ACC112 (cell line): ENCODE measurements around the gene PRICKLE1.

Source experiments
- H2AFZ ChIP-seq: fragments of 200-600 bp; sonication (generic); one replicate; pipeline ENCODE4 v1.6.0; 2017; ENCODE audit warnings: antibody characterized with exemption, low read length; ENCODE audit not compliant: unreplicated experiment
- H3K27ac ChIP-seq: fragments of 200-600 bp; sonication (generic); 2 replicates; pipeline ENCODE4 v1.5.1; 2014; ENCODE audit warnings: low read depth, mild to moderate bottlenecking, antibody characterized with exemption, low read length, moderate library complexity
- H3K27me3 ChIP-seq: fragments of 200-600 bp; sonication (generic); 2 replicates; pipeline ENCODE4 v1.6.1; 2014; ENCODE audit warnings: mild to moderate bottlenecking, antibody characterized with exemption, low read length, moderate library complexity, mixed read lengths; ENCODE audit not compliant: insufficient read depth
- H3K36me3 ChIP-seq: fragments of 200-600 bp; sonication (generic); 2 replicates; pipeline ENCODE4 v1.6.1; 2016; ENCODE audit warnings: mild to moderate bottlenecking, antibody characterized with exemption, low read length, moderate library complexity, mixed read lengths; ENCODE audit not compliant: insufficient read depth
- H3K4me1 ChIP-seq: fragments of 200-600 bp; sonication (generic); one replicate; pipeline ENCODE4 v1.6.1; 2016; ENCODE audit warnings: low read length, mixed read lengths; ENCODE audit not compliant: insufficient read depth, unreplicated experiment, control insufficient read depth
- H3K4me3 ChIP-seq: fragments of 200-600 bp; sonication (generic); 2 replicates; pipeline ENCODE4 v1.5.1; 2014; ENCODE audit warnings: mild to moderate bottlenecking, low read depth, low read length
- H3K79me2 ChIP-seq: fragments of 200-600 bp; sonication (generic); one replicate; pipeline ENCODE4 v1.6.0; 2016; ENCODE audit warnings: low read length; ENCODE audit not compliant: control insufficient read depth, unreplicated experiment, insufficient read depth

Gene PRICKLE1

DNA sequence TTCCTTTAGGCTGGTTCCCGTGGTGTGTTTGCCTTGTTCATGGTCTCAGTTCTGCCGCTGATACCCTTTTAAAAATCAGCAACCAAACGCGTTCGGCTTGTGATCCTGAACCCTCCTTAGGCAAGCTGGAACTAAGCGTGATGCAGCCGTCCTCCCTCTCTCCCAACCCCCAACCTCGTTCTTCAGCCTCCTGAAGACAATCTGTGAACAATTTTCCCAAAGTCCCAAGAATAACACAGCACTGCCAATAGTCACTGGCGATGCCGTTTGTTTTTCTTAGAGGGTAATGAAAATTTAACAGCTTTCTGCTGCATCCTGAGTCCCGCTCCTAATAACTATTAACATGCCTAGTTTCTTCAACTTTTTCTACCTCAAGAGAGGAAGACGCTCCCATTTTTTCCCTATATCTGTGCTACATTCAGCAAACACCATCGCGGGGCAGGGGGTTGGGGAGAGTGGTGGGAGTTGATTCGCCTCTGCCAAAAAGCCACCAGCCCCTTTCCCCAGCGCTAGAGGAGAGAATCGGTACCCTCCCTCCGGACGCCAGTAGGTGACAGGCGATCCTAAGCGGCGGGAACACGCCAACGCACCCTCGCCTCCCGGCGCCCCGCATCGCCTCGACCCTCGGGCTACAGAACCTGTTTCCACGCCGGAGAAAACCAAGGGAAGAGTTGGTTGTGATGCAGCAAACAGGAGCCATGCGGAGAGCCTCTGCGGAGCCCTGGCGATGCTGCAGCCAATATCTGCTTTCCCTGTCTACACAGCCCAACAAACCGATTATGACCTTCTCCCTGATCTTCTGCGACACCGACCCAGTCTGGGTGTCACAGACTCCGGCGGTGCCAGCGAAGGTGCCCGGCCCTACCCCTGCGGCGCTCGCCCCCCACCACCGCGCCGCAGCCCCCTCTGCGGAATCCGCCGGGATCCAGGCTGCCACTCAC lies 752 bp downstream of the PRICKLE1 start:
- Histone ChIP-seq H3K27ac (no peak overlapping the region), H2AFZ (peak overlapping the region; percentile 87), H3K4me1 (peaks cover 5% of the 10 kb centered on the region), H3K27me3 (peaks cover 55% of the 10 kb centered on the region), H3K4me3 (peak overlapping the region; percentile 87), H3K36me3 (no peaks in the 10 kb centered on the region), H3K79me2 (no peaks in the 10 kb centered on the region)

DNA sequence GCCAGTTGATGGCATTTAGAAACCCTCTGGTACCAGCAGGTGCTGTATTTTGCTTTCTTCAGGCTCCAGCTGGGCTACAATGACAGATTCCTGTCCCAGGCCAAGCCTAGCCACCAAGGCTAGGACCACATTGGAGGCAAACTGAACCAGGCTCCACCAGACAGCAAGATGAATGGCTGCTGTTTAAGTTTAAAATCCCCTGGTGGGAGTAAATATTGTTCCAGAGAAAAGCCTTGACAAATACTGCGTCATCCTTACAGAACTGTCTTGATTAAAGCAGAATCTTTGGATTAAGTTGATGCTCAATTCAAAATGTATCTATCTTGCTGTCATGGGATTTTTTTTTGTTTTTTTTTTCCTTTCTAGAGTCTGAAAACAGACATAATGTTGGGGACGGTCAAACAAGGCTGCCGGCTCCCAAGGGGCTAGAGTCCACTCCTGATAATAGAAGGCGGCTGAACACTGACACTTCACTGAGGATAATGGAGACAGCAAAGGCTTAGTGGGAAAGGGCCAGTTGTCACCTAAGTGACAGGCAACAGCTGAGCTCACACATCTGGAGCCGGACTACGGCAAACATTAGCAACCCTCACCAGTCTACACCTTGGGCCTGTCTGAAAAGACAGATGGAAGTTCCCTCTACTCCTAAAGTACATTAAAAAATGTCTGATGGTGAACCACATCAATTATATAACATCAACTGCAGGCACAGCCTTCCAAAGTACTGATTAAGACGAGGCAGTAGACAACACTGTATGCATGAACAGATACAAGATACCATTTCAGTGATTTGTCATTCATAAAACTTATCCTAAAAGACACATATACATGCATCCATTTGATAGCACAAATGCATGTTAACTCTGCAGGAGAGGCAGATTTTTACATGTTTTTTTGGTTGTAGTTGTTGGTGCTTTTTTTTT lies 1.7 kb downstream of the PRICKLE1 start:
- H3K4me3 ChIP-seq: peak overlapping the region; percentile 87
- peaks cover 56% of the 10 kb centered on the region for H3K27me3 ChIP-seq
- H3K79me2 ChIP-seq: no peaks in the 10 kb centered on the region
- H2AFZ ChIP-seq: no peak overlapping the region
- no peak overlapping the region for H3K27ac ChIP-seq
- no peaks in the 10 kb centered on the region for H3K36me3 ChIP-seq
- H3K4me1 ChIP-seq: peaks cover 5% of the 10 kb centered on the region

DNA sequence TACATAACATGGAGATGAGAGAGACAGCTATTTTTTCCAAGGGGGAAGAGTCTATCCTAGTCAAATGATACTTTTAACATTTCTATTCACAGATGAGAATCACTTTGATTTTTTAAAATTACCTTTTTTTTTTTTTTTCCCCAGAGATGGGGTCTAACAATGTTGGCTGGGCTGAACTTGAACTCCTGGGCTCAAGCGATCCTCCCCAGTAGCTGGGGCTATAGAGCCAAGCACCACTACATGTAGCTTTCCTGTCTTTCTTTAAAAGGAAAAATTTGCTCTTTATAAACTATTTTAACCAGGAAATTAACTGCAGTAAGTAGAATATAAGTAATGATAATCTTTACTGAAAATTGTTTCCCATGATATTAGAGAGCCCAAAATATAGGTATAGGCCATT lies 3.3 kb downstream of the PRICKLE1 start:
- H3K36me3 ChIP-seq: no peaks in the 10 kb centered on the region
- H3K4me1 ChIP-seq: peaks cover 5% of the 10 kb centered on the region
- no peak overlapping the region for H2AFZ ChIP-seq

DNA sequence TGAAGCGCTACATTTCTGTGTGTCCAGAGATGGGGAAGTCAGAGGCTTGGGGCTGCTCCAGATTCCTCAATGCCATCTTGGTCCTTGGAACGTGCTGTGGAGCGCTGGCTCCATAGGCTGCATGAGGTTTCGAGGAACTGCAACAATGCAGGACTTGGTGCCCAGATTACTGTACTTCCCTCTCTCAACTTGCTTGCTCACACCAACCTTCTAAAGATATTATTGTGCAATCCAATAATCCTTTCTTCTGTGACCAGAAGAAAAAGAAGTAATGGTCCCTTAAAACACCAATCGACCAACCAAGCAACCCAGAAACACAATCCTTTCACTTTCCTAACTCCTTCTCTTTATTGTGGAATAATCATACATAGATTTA lies 3.7 kb downstream of the PRICKLE1 start:
- peaks cover 5% of the 10 kb centered on the region for H3K4me1 ChIP-seq
- no peak overlapping the region for H2AFZ ChIP-seq
- H3K79me2 ChIP-seq: no peaks in the 10 kb centered on the region
- no peak overlapping the region for H3K27ac ChIP-seq
- no peak overlapping the region for H3K4me3 ChIP-seq
- peaks cover 46% of the 10 kb centered on the region for H3K27me3 ChIP-seq
- H3K36me3 ChIP-seq: no peaks in the 10 kb centered on the region

More for the DNA sequence above, 3.3 kb downstream of the PRICKLE1 start:
- no peaks in the 10 kb centered on the region for H3K79me2 ChIP-seq
- no peak overlapping the region for H3K27ac ChIP-seq
- H3K27me3 ChIP-seq: peaks cover 48% of the 10 kb centered on the region
- H3K4me3 ChIP-seq: no peak overlapping the region

DNA sequence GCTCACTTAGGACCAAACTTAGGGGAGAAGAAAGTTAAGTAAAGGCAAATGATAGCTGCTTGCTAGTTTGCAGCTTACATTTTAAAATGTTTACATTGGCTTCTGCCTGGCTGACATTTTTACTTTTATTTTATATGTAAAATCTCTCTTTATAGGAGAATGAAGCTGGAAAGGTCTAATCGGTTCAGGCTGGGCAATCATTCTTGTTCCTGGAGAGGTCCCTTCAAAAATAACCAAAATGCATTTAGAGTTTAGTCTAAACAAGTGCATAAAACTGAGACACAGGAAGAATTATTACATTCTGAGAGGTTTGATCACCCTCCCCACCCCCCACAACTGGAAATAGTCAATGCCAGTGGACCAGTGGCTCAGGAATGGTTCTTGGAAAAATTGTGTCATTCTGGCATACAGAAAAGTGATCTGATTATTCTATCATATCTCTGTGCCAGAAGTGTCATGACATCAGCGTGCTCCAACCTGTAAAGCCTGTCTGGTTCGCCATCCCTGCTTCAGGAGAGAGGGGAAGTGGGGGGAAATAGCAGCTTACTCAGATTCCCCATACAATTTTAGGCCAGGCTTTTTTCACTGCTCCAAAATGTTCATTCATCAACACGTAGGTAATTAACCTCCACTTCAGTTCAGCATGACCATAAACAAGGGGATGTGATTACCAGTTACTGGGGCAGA lies 4.2 kb downstream of the PRICKLE1 start:
- no peak overlapping the region for H3K27ac ChIP-seq
- no peak overlapping the region for H2AFZ ChIP-seq
- H3K36me3 ChIP-seq: no peaks in the 10 kb centered on the region
- H3K4me1 ChIP-seq: peaks cover under 1% of the 10 kb centered on the region
- H3K4me3 ChIP-seq: no peak overlapping the region
- no peaks in the 10 kb centered on the region for H3K79me2 ChIP-seq
- peaks cover 41% of the 10 kb centered on the region for H3K27me3 ChIP-seq

DNA sequence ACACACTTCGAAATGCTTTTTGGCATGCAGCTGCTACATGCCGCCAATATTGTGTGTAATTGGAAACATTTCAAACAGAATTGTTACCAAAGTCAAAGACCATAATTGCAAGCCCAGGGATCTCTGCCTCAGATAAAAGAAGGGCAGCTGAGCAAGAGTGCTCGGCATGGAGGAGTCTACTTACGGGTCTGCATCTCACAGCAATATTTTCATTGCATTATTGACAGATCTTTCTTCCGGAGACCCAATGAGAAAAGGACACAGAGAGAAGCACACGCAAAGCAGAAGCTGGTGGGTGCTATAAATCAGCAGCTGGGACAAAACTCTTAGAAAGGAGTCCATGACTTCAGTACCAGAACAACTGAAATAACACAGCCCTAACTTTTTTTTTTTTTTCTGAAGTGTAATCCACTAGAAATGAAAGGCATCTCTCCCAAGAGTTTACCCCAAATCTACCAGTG lies 4.9 kb downstream of the PRICKLE1 start:
- Histone ChIP-seq H3K27ac (no peak overlapping the region), H3K4me3 (no peak overlapping the region), H2AFZ (no peak overlapping the region), H3K27me3 (peaks cover 35% of the 10 kb centered on the region), H3K79me2 (no peaks in the 10 kb centered on the region), H3K36me3 (no peaks in the 10 kb centered on the region), H3K4me1 (no peaks in the 10 kb centered on the region)

DNA sequence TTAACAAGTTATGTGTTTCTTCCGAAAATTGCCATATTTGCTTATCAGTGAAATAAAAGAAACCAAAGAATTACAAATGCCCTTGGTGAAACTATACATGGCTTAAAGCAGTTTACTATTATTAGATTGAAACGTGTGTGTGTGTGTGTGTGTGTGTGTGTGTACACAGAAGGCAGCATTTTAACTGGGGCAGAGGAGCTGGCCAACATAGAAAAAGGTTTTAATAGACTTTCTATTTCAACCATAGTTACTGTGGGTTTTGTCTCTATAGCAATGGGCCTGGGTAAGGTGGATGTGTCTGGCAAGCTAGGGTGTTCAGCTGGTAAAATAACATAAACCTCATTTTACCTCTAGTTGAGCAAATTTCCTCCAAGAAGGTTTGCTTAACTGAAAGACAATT lies 6.5 kb downstream of the PRICKLE1 start:
- H3K27ac ChIP-seq: no peak overlapping the region
- H2AFZ ChIP-seq: no peak overlapping the region
- no peak overlapping the region for H3K4me3 ChIP-seq
- no peaks in the 10 kb centered on the region for H3K79me2 ChIP-seq
- H3K4me1 ChIP-seq: no peaks in the 10 kb centered on the region
- no peaks in the 10 kb centered on the region for H3K36me3 ChIP-seq
- H3K27me3 ChIP-seq: peaks cover 21% of the 10 kb centered on the region

DNA sequence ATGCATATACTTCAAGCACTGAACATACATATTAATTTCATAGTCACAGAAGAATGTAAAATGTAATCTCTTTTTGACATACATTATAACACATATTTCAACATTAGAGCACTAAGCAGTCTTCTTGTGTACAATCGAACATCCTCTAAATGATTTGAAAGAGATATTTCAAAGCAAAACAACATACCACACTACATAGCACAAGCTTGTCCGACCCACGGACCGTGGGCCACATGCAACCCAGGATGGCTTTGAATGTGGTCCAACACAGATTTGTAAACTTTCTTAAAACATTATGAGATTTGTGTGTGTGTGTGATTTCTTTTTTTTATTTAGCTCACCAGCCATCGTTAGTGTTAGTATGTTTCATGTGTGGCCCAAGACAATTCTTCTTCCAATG lies 7.0 kb downstream of the PRICKLE1 start:
- H3K27ac ChIP-seq: no peak overlapping the region
- H2AFZ ChIP-seq: no peak overlapping the region
- H3K4me1 ChIP-seq: no peaks in the 10 kb centered on the region
- no peaks in the 10 kb centered on the region for H3K79me2 ChIP-seq
- no peak overlapping the region for H3K4me3 ChIP-seq
- H3K36me3 ChIP-seq: no peaks in the 10 kb centered on the region
- peaks cover 16% of the 10 kb centered on the region for H3K27me3 ChIP-seq

DNA sequence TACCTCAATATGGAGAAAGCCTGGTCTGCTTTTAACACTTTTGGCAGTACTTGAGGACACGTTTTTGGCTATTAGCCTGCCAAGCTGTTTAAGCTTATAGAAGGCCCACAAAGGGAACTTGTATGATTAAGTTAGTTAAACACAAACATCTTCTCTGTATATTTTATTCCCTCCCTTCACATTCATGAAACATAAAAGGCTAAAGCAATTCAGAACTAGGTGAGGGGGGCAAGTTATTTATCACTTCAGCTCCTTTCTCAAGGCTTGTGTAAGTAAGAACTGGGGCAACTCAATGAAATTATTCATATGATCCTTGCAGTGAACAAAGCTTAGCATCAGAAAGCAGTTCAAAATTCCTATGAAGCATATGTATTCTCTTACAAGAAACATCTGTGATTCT lies 7.5 kb downstream of the PRICKLE1 start:
- Histone ChIP-seq H2AFZ (no peak overlapping the region), H3K4me3 (no peak overlapping the region), H3K79me2 (no peaks in the 10 kb centered on the region), H3K27me3 (peaks cover 12% of the 10 kb centered on the region), H3K36me3 (no peaks in the 10 kb centered on the region), H3K27ac (no peak overlapping the region), H3K4me1 (no peaks in the 10 kb centered on the region)

DNA sequence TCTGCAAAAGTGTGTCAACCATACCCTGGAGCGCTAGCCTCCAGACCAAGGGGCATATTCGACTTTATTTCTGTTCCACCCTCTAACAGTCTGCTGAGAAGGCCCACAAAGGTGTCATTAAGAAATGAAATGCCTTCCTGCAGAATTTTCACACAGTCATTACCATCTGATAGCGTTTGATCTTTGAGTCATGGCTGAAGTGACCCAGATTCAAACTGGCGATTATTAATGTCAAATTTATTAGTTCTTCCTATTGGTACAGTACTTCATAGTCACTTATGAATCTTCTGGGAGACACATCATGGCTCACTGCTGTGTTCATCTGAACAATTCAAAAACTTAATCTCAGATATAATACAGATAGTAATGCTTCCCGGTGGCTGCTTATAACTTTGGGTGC lies 13.2 kb downstream of the PRICKLE1 start:
- Histone ChIP-seq H3K4me1 (no peaks in the 10 kb centered on the region), H3K27ac (no peak overlapping the region)

More for the DNA sequence above, 13.2 kb downstream of the PRICKLE1 start:
- Histone ChIP-seq H3K4me3 (no peak overlapping the region), H2AFZ (no peak overlapping the region), H3K27me3 (no peaks in the 10 kb centered on the region), H3K79me2 (no peaks in the 10 kb centered on the region), H3K36me3 (no peaks in the 10 kb centered on the region)
